Keratinocyte (primary cell): ENCODE measurements around the gene SLC35D3. TPM values are rescaled to one million over a fixed set of nuclear protein-coding genes. Genes with fewer than 3 reads are reported as not detected.

Source experiments
- DNase-seq: peaks from one replicate; pipeline ENCODE4 v3.0.0-alpha.2; 2011; ENCODE audit warnings: low read depth, missing footprints, low spot score
- FAIRE-seq: peaks from 2 replicates; lab custom pipeline; 2011; peaks lifted over from hg19 to GRCh38; lab: Jason Lieb, UNC
- H2AFZ ChIP-seq: 2 replicates; pipeline ENCODE4 v1.6.0; 2012; ENCODE audit warnings: low read length, control low read depth, inconsistent platforms; ENCODE audit not compliant: control insufficient read depth
- H3K27ac ChIP-seq: 2 replicates; pipeline ENCODE4 v1.5.1; 2011; ENCODE audit warnings: low read length; ENCODE audit not compliant: control insufficient read depth, insufficient read depth
- H3K27me3 ChIP-seq: 3 replicates; pipeline ENCODE4 v1.6.0; 2011; ENCODE audit warnings: low read length; ENCODE audit not compliant: control insufficient read depth, insufficient read depth; ENCODE audit errors: extremely low read depth
- H3K36me3 ChIP-seq, 2 experiments: 2 replicates in 1 of 2; 3 replicates in 1 of 2; pipeline ENCODE4 v1.5.1; 2011; ENCODE audit warnings: low read length in 2 of 2, mild to moderate bottlenecking in 1 of 2; ENCODE audit not compliant: control insufficient read depth in 2 of 2, insufficient read depth in 2 of 2; ENCODE audit errors: extremely low read depth in 1 of 2
- H3K4me1 ChIP-seq: 3 replicates; pipeline ENCODE4 v1.5.1; 2011; ENCODE audit warnings: low read length; ENCODE audit not compliant: control insufficient read depth, insufficient read depth; ENCODE audit errors: extremely low read depth
- H3K4me2 ChIP-seq: 3 replicates; pipeline ENCODE4 v1.6.0; 2011; ENCODE audit warnings: low read depth, low read length; ENCODE audit not compliant: control insufficient read depth, insufficient read depth; ENCODE audit errors: extremely low read depth
- H3K4me3 ChIP-seq, 3 experiments: fragments of 200-600 bp in 1 of 3; sonication (generic) in 1 of 3; 2 replicates in 2 of 3; 3 replicates in 1 of 3; pipeline ENCODE4 v1.5.1; 2011 to 2016; ENCODE audit warnings: low read length in 3 of 3, mild to moderate bottlenecking in 3 of 3, control low read depth in 2 of 3, inconsistent platforms in 1 of 3, low read depth in 1 of 3, mixed read lengths in 1 of 3, mixed run types in 1 of 3, moderate library complexity in 1 of 3; ENCODE audit not compliant: control insufficient read depth in 2 of 3, insufficient read depth in 2 of 3; ENCODE audit errors: extremely low read depth in 1 of 3
- H3K79me2 ChIP-seq: 2 replicates; pipeline ENCODE4 v1.6.0; 2012; ENCODE audit warnings: low read length; ENCODE audit not compliant: control insufficient read depth, insufficient read depth
- H3K9ac ChIP-seq: 3 replicates; pipeline ENCODE4 v1.6.0; 2011; ENCODE audit warnings: low read length; ENCODE audit not compliant: control insufficient read depth, insufficient read depth; ENCODE audit errors: extremely low read depth
- H3K9me1 ChIP-seq: 3 replicates; pipeline ENCODE4 v1.6.0; 2011; ENCODE audit warnings: low read length; ENCODE audit not compliant: control insufficient read depth, insufficient read depth; ENCODE audit errors: extremely low read depth
- H3K9me3 ChIP-seq: 2 replicates; pipeline ENCODE4 v1.5.1; 2012; ENCODE audit warnings: low read depth, low read length; ENCODE audit not compliant: control insufficient read depth
- H4K20me1 ChIP-seq: 3 replicates; pipeline ENCODE4 v1.6.0; 2011; ENCODE audit warnings: low read length; ENCODE audit not compliant: control insufficient read depth, insufficient read depth; ENCODE audit errors: extremely low read depth
- CTCF ChIP-seq, 3 experiments: IDR thresholded peaks in 1 of 3; conservative IDR thresholded peaks in 1 of 3; optimal IDR thresholded peaks in 1 of 3; 2 replicates in 2 of 3; 3 replicates in 1 of 3; pipeline versions ENCODE3 to v1.5.1; 2011; ENCODE audit warnings: low read length in 3 of 3, mild to moderate bottlenecking in 3 of 3, moderate library complexity in 2 of 3, control low read depth in 1 of 3, inconsistent platforms in 1 of 3; ENCODE audit not compliant: insufficient read depth in 2 of 3; ENCODE audit errors: extremely low read depth in 1 of 3
- EZH2 ChIP-seq: IDR thresholded peaks from one replicate; pipeline ENCODE4 v1.6.1; 2012; ENCODE audit warnings: inconsistent platforms, mild to moderate bottlenecking, low read length, moderate library complexity
- dilution Hi-C: fragments of 300-500 bp; cut with MboI; formaldehyde crosslinking; loops from one replicate; pipeline ENCODE4 v1.7.0; 2020; ENCODE audit warnings: low sequenced_read_pairs; ENCODE audit not compliant: extremely low pct_ligation_motif_present
- polyA plus RNA-seq, 5 experiments: library from polyadenylated mRNA; depleted of rRNA in 3 of 5; stranded (reverse) in 3 of 5; stranded (forward) in 1 of 5; unstranded in 1 of 5; fragments of >200 nt; gene quantifications; 1 replicate in 1 of 5; 2 replicates in 3 of 5; 3 replicates in 1 of 5; pipeline versions ENCODE4 v1.2.1 to v1.2.3, GENCODE V29; 2011 to 2012; ENCODE audit warnings: missing spikeins in 2 of 5, low read depth in 1 of 5, low replicate concordance in 1 of 5

SLC35D3 gene
- polyA plus RNA-seq, 1 donor (not counting 4 experiments of a cell fraction or from before 2014, with no cell fraction given): not detected

DNA sequence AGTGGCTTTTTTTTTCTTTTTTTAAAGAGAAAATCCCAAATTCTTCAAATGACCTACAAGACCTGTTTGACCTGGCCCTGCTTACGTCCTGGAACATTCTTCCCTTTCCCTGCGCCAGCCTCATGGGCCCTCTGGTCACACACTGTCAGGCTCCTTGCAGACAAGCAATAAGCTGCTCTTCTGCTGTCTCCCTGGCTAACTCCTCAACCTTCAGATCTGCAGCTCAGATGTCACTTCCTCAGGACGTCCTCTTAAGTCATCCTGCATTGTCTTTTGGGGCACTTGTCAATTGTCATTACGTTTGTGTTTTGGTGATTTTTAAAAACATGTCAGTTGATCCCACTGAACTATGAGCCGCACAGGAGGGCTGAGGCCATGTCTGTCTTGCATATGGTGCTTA, 28.9 kb upstream of the SLC35D3 start:
- H3K4me3 ChIP-seq: no peak overlapping the region
- no peaks in the 10 kb centered on the region for H3K36me3 ChIP-seq
- no peak overlapping the region for H3K4me2 ChIP-seq
- no peaks in the 10 kb centered on the region for H4K20me1 ChIP-seq
- no peaks in the 10 kb centered on the region for H3K27me3 ChIP-seq
- DNase-seq (no peak), FAIRE-seq (no peak)
- H2AFZ ChIP-seq: no peak overlapping the region
- no peak overlapping the region for H3K9ac ChIP-seq
- no peaks in the 10 kb centered on the region for H3K9me3 ChIP-seq
- H3K79me2 ChIP-seq: no peaks in the 10 kb centered on the region
- H3K27ac ChIP-seq: no peak overlapping the region
- no peaks in the 10 kb centered on the region for H3K9me1 ChIP-seq
- no peak for TF ChIP-seq EZH2
- TF ChIP-seq CTCF (optimal IDR thresholded peaks at IDR 0.05 in 1 of 3, IDR thresholded peaks at IDR 0.05 in 1 of 3, conservative IDR thresholded peaks at IDR 0.05 in 1 of 3; ENCODE audit: extremely low read depth in 1 of 3, insufficient read depth in 2 of 3, low read length in 3 of 3): no peak
- dilution Hi-C loops: no loop called here
- H3K4me1 ChIP-seq: no peaks in the 10 kb centered on the region

DNA sequence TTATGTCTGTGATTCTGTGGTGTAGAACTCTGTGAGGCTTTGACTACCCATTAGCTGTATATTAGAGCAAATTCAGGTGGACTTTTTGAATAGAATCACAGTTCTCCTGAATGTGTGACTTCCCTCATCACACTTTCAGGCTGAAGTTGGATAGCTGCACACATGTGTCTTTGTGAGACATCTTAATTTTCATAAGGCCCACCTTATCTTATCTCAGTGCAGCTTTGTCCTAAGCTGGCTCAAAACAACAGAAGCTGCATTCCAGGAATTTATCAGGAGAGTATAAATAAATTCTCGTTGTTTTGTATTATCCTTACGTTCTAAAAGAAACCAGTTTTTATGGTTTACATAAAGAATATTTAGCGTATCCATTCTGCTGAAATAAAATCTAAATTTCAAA, 26.2 kb upstream of the SLC35D3 start:
- Histone ChIP-seq H3K4me2 (no peak overlapping the region), H3K9me1 (no peaks in the 10 kb centered on the region), H3K4me3 (no peak overlapping the region), H3K79me2 (no peaks in the 10 kb centered on the region), H2AFZ (no peak overlapping the region), H3K27me3 (no peaks in the 10 kb centered on the region), H3K27ac (no peak overlapping the region), H3K36me3 (peaks cover 0 to 4% of the 10 kb centered on the region in 2 experiments), H3K4me1 (no peaks in the 10 kb centered on the region), H4K20me1 (no peaks in the 10 kb centered on the region), H3K9ac (no peak overlapping the region), H3K9me3 (no peaks in the 10 kb centered on the region)
- no peak for FAIRE-seq
- no peak for DNase-seq
- dilution Hi-C loops: no loop called here
- TF ChIP-seq CTCF (optimal IDR thresholded peaks at IDR 0.05 in 1 of 3, IDR thresholded peaks at IDR 0.05 in 1 of 3, conservative IDR thresholded peaks at IDR 0.05 in 1 of 3; ENCODE audit: extremely low read depth in 1 of 3, insufficient read depth in 2 of 3, low read length in 3 of 3) (no peak), EZH2 (no peak)
